ENCODE data around the gene CCDC28A.

- TF ChIP-seq, protein P1, sequence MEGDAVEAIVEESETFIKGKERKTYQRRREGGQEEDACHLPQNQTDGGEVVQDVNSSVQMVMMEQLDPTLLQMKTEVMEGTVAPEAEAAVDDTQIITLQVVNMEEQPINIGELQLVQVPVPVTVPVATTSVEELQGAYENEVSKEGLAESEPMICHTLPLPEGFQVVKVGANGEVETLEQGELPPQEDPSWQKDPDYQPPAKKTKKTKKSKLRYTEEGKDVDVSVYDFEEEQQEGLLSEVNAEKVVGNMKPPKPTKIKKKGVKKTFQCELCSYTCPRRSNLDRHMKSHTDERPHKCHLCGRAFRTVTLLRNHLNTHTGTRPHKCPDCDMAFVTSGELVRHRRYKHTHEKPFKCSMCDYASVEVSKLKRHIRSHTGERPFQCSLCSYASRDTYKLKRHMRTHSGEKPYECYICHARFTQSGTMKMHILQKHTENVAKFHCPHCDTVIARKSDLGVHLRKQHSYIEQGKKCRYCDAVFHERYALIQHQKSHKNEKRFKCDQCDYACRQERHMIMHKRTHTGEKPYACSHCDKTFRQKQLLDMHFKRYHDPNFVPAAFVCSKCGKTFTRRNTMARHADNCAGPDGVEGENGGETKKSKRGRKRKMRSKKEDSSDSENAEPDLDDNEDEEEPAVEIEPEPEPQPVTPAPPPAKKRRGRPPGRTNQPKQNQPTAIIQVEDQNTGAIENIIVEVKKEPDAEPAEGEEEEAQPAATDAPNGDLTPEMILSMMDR (conservative IDR thresholded peaks at IDR 0.05; ENCODE audit: low read depth, low read length): no peak
- TF ChIP-seq EZH2 (IDR thresholded peaks at IDR 0.05; ENCODE audit: borderline replicate concordance, low read depth, low read length, poor library complexity, severe bottlenecking): no peak
Observed at GRCh38 chr6:138787138-138787537, 13.6 kb downstream of the CCDC28A start.
